ENCODE data around the gene CASS4.

The CASS4 gene

DNA sequence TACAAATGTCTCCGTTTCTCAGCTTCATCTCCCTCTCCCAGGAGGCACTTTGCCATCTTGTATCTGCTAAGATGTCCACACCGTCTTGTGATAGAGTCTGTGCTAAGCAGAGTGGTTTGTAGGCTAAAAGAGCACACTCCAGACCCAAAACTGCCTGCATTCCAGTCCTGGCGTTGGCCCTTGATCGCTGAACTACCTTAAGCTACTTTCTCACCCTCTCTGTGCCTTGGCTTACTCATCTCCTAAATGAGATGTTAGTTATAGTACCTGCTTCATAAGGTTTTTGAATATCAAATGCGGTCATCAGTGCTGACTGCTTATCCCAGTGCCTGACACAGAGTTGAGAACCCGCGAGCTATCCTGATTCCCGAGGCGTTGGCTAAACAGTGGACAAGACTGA is 14.0 kb downstream of the CASS4 start:
- DNase-seq, result no peak

DNA sequence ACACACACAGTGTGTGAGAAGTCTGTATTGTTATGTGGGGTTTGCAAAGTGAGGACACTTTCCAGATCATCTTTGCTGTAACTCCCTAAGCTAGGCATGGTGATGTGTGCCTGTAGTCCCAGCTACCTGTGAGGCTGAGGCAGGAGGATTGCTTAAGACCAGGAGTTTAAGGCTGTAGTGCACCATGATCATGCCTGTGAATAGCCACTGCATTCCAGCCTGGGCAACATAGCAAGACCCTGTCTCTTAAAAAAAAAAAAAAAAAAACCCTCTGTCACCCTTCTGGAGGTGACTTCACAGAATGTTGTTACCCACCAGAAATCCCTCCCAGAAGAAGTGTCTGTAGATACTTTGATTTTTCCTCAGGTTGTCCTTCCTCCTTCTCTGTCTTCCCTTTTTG is 14.9 kb downstream of the CASS4 start:
- DNase-seq, result no peak

DNA sequence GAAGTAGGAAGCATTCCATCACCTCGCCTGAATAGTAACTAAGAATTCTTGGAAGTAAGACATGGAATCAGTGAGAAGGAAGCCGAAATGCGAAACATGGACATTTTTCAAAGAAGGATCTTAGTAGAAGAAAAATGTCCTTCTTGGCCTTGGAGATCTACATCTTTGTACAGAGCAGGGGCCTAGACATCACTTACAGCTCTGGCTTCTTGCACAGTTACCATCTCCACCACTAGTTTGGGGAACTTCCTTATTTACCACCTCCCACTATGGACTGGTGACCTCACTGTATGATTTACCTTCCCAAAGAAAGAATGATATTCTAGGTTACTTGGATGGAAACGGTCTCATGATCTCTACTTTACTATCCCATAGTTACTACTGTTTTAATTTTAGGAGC is 15.7 kb downstream of the CASS4 start:
- DNase-seq, result no peak

DNA sequence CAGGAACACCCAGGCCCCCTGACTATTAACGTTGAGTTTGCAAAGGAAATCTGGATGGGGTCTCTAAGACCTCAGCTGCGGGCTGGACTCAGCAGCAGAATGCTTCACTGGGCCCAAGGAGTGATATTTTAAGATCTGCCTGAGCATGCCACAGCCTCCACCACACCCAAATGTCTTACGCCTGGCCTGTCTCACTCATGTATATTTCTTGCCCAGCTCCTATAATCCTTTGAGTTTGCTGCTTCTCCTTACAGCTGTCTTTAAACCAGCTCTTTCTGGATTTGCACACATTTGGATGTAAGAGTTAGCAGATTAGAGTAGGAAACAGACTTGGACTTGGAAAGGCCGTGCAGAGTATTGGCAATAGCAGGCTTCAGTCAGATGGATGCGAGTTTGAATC is 16.4 kb downstream of the CASS4 start:
- peak; percentile 9 for DNase-seq

DNA sequence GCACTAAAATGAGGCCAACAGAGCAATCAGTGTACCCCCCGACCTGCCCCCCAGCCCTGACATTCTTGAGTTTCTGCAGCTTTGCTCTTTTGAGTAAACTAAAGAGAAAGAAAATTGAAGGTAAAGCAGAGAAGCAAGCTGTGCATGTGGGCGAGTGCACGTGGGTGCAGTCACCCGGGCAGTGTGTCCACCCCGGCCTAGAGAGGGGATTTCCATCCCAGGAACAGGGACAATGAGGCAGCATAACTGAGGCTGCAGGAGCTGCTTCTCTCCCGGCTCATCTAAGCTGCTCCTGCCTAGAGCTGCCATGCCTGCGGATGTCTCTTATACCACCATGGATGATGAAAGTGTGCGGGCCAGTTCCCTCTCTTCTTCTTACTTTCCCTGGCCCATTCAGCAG is 16.8 kb downstream of the CASS4 start:
- peak; percentile 53 for DNase-seq

DNA sequence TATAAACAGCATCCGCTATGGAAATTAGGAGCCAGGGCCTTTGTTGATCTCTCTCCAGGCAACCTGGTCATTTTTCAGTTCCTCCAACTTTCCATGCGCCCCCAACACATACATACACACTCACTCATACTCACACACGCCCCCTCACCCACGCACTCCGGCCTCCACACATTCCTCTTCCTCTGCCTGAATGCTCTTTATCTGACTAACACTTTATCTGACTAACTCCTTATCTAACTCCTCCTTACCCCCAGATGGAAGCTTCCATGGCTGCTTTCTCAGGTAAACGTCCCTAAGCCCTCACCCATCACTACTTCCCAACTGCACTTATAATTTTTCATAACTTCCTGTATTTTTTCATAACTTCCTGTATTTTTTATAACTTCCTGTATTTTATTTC is 17.4 kb downstream of the CASS4 start:
- DNase-seq, result peak; percentile 78

DNA sequence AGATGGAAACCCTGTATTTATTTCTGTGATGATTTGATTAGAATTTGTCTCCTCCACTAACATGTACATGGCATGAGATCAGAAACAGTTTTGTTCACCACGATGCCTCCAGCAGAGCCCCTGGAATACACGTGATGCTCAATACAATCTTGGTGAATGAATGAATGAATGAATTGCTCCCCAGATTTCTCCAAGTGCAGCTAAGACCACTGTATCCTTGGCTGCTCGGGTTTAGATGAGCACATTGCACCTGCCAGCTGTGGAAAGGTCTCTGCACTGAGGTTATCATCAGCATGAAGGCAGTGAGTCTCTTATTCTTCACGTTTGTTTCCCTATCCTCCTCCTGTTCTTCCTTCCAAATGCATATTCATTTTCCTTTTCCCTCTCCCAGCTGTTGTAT is 17.9 kb downstream of the CASS4 start:
- DNase-seq, result peak; percentile 37

DNA sequence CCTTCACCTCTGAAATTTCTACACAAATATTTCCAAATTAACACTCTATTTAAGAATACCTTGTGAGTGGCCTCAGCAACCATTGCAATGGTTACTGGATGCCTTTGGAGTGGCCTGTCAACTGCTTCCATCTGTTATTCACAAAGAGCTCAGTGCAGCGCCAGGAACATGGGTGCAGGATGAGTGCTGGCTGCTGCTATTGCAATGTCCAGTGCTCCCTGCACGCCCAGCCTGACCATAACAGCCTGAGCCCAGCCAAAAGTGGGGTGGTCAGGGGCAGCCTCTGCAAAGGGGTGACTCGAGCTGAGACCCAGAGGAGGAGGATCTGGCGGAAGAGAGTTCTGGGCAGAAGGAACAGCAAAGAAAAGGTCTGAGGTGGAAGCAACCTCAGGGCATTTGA is 18.4 kb downstream of the CASS4 start:
- peak; percentile 38 for DNase-seq

DNA sequence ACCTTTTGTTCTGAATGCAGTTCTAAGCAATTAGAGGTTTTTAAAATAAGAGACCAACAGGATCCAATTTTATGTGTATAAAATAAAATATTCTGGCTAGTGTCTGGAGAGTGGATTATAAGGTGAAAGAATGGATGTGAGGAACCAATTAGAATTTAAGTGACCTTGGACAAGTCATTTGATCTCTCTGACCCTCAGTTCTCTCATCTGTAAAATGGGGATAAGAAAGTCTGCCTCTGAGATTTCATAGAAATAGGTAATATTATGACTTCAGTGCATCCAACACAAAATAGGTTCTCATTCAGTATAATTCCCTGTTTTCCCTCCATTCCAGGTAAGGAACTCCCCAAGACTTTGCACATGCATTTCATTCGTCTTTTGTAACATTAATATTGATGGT is 18.9 kb downstream of the CASS4 start:
- no peak for DNase-seq

DNA sequence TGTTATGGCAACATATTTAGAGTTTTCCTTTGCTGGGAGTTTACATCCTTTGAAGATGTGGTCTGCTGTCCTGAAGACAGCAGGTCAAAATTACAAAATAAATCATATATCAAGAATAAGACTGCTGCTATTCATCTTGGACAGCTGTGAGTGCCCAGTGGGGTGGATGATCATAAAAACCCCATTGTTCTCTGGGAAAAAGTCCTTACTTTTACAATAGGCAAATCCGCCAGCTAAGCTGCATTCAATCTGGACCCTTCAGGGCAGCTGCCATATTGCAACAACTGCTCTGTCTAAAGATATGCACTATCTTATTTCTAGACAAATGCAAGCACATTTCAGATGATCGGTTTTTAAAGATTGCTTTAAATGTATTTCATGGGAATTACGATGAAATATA is 19.4 kb downstream of the CASS4 start:
- DNase-seq, result no peak

DNA sequence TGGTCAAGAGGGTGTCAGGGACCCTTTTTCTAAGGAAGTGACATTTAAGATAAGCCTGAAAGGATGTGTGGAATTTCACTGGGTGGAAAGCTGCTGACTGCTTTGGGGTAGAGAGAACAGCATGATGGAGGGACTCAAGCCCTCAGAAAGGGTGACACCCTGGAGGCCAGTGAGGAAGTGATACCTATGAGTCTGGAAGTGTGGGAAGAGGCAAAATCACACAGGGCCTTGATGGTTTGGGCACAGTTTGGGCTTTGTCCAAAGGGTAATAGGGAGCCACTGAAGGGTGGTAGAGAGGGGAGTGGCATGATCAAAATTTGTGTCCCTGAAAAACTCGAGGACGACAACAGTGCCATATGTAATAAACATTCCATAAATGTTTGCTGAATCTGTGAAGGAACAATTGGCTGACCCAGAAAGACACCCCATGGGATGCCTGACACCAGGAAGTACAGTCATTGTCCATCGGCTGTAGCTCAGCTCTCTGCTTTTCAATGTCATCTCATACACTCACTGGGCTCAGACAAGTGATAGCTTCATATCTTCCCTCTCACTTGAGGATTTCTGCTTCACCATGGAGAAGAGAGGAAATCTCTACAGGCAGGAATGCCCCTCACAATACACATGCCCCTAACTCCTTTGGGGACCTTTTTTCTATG is 21.3 kb downstream of the CASS4 start:
- DNase-seq, result peak; percentile 17

DNA sequence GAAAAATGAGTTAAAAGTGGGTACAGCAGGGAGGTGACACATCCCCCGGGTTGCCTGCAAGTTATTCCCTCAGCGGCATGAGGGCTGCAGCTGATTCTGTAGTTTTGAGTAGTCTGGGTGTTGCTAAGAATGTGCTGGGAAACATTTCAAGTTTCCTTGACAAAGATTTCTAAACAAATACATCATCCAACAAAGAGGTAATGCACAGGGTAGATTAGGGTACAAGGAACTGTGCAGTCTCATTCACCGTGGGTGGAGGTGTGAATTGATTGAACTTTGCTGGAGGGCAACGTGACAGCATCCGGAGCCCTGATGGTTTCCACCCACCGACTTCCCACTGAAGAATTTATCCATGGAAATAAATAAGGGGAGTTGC is 21.8 kb downstream of the CASS4 start:
- peak; percentile 58 for DNase-seq

DNA sequence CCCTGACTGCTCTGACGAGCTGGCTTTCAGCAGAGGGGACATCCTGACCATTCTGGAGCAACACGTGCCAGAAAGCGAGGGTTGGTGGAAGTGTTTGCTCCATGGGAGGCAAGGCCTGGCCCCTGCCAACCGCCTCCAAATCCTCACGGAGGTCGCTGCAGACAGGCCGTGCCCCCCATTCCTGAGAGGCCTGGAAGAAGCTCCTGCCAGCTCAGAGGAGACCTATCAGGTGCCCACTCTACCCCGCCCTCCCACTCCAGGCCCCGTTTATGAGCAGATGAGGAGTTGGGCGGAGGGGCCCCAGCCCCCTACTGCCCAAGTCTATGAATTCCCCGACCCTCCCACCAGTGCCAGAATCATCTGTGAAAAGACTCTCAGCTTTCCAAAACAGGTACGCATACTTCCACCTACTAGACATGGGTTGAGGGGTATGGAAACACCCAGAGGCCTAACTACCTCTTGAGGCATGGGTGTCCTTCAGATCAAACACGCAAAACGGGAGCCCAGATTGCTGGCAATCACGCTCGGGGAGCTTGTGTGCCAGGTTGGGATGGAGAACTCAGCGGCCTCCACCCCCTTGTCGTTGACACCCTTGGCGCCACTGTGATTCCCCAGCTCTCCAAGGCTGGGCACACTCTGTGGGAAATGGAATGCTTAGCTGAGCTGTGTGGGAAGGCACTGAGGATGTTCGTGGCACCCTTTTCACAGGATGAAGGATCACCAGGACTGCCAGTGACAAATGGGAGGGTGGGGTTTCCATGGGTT is 25.3 kb downstream of the CASS4 start:
- peak; percentile 21 for DNase-seq

DNA sequence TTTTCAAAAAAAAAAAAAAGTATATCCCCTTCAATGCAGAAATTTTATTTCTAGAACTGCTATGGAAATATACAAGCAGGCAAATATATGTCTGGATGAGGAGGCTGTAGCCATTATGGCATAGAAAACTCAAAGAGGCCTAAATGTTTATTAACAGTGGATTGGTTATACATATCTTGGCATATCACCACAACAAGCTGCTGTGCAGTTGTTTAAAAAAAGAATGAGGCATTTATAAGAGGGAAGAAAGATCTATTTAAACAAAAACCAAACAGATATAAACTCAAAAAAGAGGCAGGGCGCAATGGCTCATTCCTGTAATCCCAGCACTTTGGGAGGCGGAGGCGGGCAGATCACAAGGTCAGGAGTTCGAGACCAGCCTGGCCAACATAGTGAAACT is 26.2 kb downstream of the CASS4 start:
- DNase-seq, result no peak

DNA sequence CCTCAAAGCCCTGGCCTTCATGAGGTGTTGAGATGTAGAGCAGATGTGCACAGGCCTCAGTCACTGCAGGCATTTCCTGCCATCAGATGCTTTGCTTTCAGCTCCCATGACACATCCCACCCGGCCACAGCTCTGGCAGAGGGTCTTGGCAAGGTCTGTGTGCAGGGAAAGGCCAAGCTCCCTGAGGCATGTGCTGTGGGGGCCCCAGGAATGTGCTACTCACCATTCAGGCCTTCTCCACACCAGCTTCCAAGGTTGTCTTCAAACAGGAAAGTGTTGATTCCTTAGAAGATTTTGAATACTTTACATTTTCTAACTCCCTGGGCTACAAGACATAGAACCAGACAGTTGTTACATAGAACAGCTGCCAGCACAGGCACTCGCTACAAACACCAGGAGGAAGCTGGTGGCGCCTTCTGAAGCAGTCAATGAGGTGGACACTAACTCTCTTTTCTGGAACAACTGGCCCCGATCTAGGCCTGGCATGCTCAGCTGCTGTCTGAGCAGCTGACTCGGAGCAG is 27.8 kb downstream of the CASS4 start:
- peak; percentile 58 for DNase-seq

DNA sequence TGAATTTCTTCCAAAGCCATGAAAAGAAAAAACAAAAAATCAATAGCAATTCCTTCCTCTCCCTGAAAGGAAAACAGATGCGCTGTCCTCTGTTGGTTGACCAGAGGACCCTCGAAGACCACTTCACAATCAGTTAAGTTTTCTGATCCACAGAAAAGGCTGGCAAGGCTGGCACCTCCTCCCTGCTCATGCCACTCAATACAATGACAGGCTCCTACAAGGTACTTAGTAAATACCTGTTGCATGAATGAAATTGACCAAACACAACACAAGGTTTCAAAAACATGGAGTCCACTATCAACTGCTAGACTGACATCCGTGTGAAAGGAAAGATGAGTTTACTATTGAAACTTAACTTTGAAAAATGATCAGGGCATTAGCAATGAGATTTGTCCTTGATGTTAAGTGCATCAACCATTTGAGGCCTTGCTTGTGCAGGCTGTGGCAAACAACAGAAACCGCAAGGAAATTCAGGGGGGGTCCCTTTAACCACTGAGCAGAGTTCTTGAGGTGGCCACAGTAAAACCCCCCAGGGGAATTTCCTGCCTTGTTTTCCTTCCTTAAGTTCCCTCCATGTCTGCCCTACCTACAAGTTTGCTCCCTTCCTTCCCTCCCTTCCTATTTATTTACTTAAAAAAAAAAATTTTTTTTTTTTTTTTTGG is 28.4 kb downstream of the CASS4 start:
- peak; percentile 82 for DNase-seq

DNA sequence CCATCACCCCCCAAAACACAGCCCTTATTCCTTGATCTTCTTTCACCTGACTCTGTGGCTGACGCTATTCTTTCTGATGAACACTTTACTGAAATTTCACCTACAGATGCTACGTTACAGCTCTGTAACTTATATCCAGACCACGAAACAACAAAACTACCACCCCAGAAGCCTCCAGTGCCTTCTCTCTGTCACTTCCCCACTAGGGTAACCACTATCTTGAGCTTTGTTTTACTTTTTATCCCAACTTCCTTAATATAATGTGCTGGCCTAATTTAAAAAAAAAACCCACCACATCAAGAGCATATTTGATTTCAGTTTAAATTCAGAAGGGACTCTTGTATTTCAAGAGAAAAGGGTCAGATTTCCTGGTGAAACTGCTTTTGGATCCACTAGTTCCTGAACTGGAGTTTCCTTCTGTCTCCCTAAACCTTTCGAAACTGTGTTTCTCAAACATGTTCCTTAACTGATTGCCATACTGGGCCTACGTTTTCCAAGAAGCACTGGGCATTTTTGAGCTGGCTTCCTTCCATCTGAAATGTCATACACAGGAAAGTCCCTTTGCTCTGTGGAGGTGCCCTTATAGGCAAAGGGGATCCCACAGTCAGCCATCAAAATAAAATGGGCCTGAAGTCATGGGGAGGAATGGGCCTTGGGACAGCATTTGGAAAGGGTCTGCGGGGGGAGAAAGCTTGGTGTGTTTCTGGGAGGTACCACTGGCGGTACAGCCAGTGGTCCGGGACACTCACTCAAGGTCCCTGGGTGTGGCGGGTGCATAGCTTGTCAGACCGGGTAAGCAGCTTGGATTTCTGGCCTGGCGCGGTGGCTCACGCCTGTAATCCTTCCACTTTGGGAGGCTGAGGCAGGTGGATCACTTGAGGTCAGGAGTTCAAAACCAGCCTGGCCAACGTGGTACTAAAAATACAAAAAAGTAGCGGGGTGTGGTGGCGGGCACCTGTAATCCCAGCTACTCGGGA is 30.6 kb downstream of the CASS4 start:
- peak; percentile 60 for DNase-seq

DNA sequence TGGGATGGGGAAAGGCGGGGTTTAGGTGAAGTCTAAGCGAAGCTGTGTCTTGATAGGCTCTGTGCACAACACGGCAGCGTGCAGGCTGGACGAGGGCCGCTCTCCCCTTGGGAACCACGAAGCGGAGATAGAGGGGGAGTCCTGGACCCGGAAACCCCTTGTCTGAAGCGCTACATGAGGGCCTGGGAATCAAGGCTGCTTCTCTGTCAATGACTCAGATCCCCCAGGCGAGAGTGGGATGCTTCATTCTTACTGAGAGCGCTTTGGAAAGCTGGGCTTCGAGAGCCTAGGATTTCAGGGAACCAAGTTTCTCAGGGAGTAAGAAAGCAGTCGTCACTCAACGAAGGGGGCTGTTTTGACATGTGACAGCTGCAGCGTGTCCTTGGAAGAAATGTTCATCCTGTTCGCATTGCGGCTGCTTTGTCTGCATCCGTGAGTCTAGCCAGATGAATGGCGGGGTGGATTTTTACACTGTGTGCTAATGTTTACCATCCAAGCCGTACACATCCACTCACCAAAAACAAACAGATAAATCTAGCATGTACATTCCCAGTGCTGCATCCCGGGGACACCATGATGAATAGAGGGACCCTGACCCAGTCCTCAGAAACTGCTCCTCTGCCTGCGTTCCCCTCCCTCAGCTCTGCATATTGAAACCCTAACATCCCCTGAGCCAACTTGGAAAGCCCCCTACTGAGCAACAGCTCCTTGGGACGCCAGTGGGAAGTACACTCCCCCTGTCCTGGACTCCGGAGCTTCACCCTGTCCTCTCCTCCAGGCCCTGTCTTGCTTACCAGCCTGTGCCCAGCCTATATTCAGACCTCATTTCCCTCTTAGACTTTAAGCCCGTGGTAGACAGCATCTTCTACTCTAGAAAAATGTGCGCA is 31.8 kb downstream of the CASS4 start:
- peak; percentile 58 for DNase-seq

DNA sequence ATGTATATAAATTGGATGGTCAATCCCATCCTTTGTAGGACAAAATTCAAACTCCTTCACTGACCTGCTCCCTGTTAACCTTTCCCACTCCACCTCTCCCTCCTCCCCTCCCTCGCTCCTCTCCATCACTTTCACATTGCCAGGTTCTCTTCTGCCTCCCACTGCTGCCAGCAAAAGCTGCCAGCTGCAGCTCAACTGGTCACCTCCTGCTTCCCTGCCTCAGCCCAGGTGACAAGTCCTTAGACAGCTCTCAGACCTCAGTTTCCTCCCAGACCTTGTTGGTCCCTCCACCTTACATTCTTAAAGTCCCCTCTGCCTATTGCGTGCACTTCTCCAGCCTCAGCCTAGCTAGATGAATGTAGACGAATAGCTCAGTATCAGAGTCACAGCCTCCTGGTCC is 33.1 kb downstream of the CASS4 start:
- DNase-seq, result peak; percentile 37

DNA sequence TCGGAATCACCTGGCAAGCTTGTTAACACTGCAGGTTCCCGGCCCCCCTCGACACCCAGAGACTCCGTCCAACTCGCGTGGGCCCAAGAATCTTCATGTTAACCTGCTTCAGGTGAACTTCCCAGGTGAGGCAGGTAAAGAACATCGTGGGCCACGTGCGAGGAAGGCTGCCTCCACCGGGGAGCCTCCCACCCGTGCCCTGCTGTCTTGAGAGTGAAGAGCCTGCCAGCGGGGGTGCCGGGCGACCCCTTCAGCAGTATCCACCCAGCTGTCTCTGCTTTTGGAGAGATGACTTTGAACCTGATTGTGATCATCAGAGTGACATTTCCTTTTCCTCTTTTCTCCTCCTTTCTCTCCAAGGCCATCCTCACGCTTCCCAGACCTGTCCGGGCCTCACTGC is 33.5 kb downstream of the CASS4 start:
- DNase-seq, result peak; percentile 49

DNA sequence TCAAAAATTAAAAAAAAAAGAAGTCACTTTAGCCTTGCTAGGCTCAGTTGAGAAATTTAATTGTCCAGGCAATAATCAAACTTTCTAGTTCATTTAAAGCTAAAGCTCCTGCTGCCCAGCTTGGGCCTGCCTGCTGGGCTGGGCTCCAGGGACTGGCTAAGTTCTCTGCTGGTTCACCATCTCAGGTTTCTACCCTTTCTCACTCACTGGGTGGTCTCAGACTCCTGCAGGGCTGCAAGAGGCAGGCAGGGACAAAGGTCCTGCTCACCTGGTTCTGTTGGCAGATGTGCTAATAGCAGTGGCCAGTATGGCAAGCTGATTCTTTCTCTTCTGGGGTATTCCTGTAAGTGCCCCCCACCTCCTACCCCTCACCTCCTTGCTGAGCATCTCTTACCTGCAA is 35.2 kb downstream of the CASS4 start:
- DNase-seq, result peak; percentile 28

DNA sequence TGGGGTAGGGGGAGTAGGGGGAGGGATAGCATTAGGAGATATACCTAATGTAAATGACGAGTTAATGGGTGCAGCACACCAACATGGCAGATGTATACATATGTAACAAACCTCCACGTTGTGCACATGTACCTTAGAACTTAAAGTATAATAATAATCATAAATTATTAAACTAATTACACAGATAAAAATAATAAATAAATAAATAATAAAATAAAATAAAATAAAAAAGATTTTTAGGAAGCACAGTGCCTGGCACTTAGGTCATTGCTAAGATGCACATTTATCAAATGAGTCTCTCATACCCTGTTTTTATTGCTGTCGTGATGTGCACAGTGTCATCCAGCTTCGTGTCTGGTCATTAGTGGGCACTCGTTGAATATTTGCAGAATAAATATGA is 37.4 kb downstream of the CASS4 start:
- DNase-seq, result no peak
